K562 (cell line): ENCODE data around the gene RUSC1. TPM values are rescaled to one million over a fixed set of nuclear protein-coding genes. Genes with fewer than 3 reads are reported as not detected.

ENCODE experiments used
- ATF4 ChIP-seq: fragments of 450-650 bp; formaldehyde crosslinking; IDR thresholded peaks from 2 replicates; pipeline ENCODE4 v1.4.0; 2022; ENCODE audit warnings: mild to moderate bottlenecking, moderate library complexity
- BCLAF1 ChIP-seq, 2 experiments: fragments of 450-650 bp in 1 of 2; IDR thresholded peaks; 2 replicates each; pipeline ENCODE4 v1.6.1; 2011 to 2017; ENCODE audit warnings: low read depth in 2 of 2, antibody characterized with exemption in 1 of 2, borderline replicate concordance in 1 of 2, low read length in 1 of 2, mild to moderate bottlenecking in 1 of 2, mixed read lengths in 1 of 2; ENCODE audit not compliant: control insufficient read depth in 1 of 2
- CEBPB ChIP-seq: fragments of 450-650 bp; IDR thresholded peaks from 2 replicates; pipeline ENCODE4 v1.6.1; 2016; ENCODE audit warnings: missing genetic modification characterization, missing compliant biosample characterization
- CEBPZ ChIP-seq: fragments of 150-350 bp; IDR thresholded peaks from 2 replicates; pipeline ENCODE4 v1.6.1; 2014; ENCODE audit warnings: low read depth, mild to moderate bottlenecking, low read length, borderline replicate concordance
- ELK3 ChIP-seq: fragments of 450-650 bp; formaldehyde crosslinking; IDR thresholded peaks from 2 replicates; pipeline ENCODE4 v1.4.0; 2020; ENCODE audit warnings: mild to moderate bottlenecking
- GTF2A2 ChIP-seq: IDR thresholded peaks from 2 replicates; pipeline ENCODE4 v1.6.1; 2016; ENCODE audit warnings: mild to moderate bottlenecking, missing genetic modification characterization, missing compliant biosample characterization
- HDAC1 ChIP-seq, 2 experiments: fragments of 450-650 bp; IDR thresholded peaks; 2 replicates each; pipeline ENCODE4 v1.6.1; 2016 to 2017; ENCODE audit warnings: inconsistent platforms in 1 of 2, mild to moderate bottlenecking in 1 of 2, moderate library complexity in 1 of 2
- HDAC8 ChIP-seq: fragments of 450-650 bp; IDR thresholded peaks from 2 replicates; pipeline ENCODE4 v1.6.1; 2016; ENCODE audit warnings: mild to moderate bottlenecking, missing genetic modification characterization, moderate library complexity, missing compliant biosample characterization
- MAFK ChIP-seq: IDR thresholded peaks from 2 replicates; pipeline ENCODE4 v1.6.1; 2011; ENCODE audit warnings: low read length, improper control_type of control experiment
- NCOR1 ChIP-seq: fragments of 450-650 bp; IDR thresholded peaks from 2 replicates; pipeline ENCODE4 v1.6.1; 2016; ENCODE audit warnings: mild to moderate bottlenecking, moderate library complexity
- POLR3G ChIP-seq: IDR thresholded peaks from 2 replicates; pipeline ENCODE4 v1.6.1; 2011; ENCODE audit not compliant: insufficient read length, insufficient replicate concordance; ENCODE audit errors: extremely low read depth
- SNIP1 ChIP-seq: fragments of 450-650 bp; IDR thresholded peaks from 2 replicates; pipeline ENCODE4 v1.7.1; 2017; ENCODE audit warnings: low read depth, mild to moderate bottlenecking
- TRIM24 ChIP-seq, 2 experiments: fragments of 450-650 bp; IDR thresholded peaks; 2 replicates each; pipeline ENCODE4 v1.6.1; 2016
- TSC22D4 ChIP-seq: fragments of 450-650 bp; IDR thresholded peaks from 2 replicates; pipeline ENCODE4 v1.6.1; 2016; ENCODE audit warnings: missing genetic modification characterization, missing biosample characterization, control low read depth
- polyA plus RNA-seq, 8 experiments: library from polyadenylated mRNA; depleted of rRNA in 4 of 8; stranded (reverse) in 5 of 8; unstranded in 3 of 8; fragments of >200 nt; fragmentation: Nextera tagmentation in 2 of 8; fragmentation: Illumina TruSeq in 1 of 8; extraction: Ambion mirVana in 2 of 8; extraction: Trizol in 1 of 8; gene quantifications; 2 replicates each; pipeline versions ENCODE4 v1.2.1 to v1.2.3, GENCODE V29; 2011 to 2014; ENCODE audit warnings: inconsistent platforms in 1 of 8, missing spikeins in 1 of 8
- total RNA-seq, 7 experiments: library from RNA; depleted of rRNA in 6 of 7; stranded (reverse); fragments of >200 nt in 6 of 7; fragmentation: Illumina TruSeq in 2 of 7; extraction: Trizol in 2 of 7; gene quantifications; 2 replicates each; pipeline versions ENCODE4 v1.2.1 to v1.2.3, GENCODE V29; 2011 to 2021; ENCODE audit warnings: low replicate concordance in 1 of 7
- TF ChIP-seq, protein P1 (sequence below), 2 experiments: fragments of 200-800 bp in 1 of 2; sonication (Bioruptor generic) in 1 of 2; sonication (generic) in 1 of 2; formaldehyde crosslinking in 1 of 2; IDR thresholded peaks in 1 of 2; conservative IDR thresholded peaks in 1 of 2; 2 replicates each; pipeline versions ENCODE4 v1.5.0 to v1.6.1; 2016 to 2020; ENCODE audit warnings: missing compliant biosample characterization in 1 of 2, missing genetic modification characterization in 1 of 2, missing genetic modification reagents in 1 of 2

The RUSC1 gene
- total and polyA plus RNA-seq, 9 of the 15 experiments (the other 6 are each of a cell fraction or from before 2014, with no cell fraction given) = 5.7 to 68.3 (median 33.6) TPM

- TF ChIP-seq, protein P1, sequence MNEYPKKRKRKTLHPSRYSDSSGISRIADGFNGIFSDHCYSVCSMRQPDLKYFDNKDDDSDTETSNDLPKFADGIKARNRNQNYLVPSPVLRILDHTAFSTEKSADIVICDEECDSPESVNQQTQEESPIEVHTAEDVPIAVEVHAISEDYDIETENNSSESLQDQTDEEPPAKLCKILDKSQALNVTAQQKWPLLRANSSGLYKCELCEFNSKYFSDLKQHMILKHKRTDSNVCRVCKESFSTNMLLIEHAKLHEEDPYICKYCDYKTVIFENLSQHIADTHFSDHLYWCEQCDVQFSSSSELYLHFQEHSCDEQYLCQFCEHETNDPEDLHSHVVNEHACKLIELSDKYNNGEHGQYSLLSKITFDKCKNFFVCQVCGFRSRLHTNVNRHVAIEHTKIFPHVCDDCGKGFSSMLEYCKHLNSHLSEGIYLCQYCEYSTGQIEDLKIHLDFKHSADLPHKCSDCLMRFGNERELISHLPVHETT (CRISPR knock-in tag; conservative IDR thresholded peaks at IDR 0.05 in 1 of 2, IDR thresholded peaks at IDR 0.05 in 1 of 2) = peak in 1 of 2 experiments; percentile 43; a peak in 2 of 4 replicates
- TF ChIP-seq NCOR1 (no peak), HDAC8 (tag) (no peak), GTF2A2 (tag) (no peak), MAFK (no peak), CEBPB (0 out of 2 replicates have a peak, but pooled peaks have one; percentile 43), ATF4 (CRISPR knock-in tag) (no peak), SNIP1 (no peak), ELK3 (CRISPR knock-in tag) (no peak), POLR3G (no peak), TSC22D4 (no peak), TRIM24 (IDR thresholded peaks at IDR 0.05) (no peak), HDAC1 (IDR thresholded peaks at IDR 0.05) (no peak), CEBPZ (no peak), BCLAF1 (IDR thresholded peaks at IDR 0.05; ENCODE audit: borderline replicate concordance in 1 of 2, control insufficient read depth in 1 of 2, low read depth in 2 of 2, low read length in 1 of 2) (no peak)
These were observed 11.9 kb upstream of the RUSC1 start, which contains the start of gene FDPS (continued) for GRCh38 chr1:155308493-155309422.
